ENCODE data around the gene ASB1. TPM values are rescaled to one million over a fixed set of nuclear protein-coding genes. Genes with fewer than 3 reads are reported as not detected.

ASB1 gene
- total RNA-seq, 2 experiments from 2014 or later = 34.5 to 35.6 TPM

DNA sequence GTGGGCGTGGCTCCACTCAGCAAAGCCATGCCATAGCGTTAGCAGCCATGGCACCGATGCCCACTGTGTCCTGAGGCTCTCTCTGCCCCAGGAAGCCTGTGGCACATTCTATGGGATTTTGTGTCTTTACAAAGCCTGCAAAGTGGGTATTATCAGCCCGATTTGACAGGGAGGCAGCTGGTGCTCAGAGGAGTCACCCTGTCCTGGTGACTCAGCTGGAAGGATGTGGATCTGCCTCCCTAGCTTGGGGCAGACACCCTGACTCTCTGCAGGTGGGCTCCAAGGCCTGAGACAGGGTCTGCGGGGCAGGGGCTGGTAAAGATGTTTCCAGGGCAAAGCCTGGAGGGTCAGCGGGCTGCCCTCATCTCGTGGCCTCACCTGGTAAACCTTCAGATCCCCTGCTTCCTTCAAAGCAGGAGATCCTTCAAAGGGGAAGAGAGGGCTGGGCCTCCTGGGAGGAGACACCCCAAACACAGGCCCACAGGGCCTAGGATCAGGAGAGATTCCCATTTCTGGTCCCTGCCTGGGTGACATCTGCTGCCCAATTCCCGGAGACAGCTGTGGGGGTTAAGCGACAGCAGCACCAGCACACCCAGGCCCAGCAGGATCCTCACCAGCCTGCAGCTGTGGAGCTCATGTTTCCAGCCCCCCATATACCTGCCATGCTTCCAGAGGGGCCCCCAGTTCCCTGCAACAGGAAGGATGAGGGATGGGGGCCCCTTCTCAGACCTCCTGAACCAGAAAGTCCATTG lies 3.0 kb upstream of the ASB1 start:
- Mint-ChIP-seq H3K9me3 (ENCODE audit: low read depth) (no peaks in the 10 kb centered on the region), H3K36me3 (peaks cover 3% of the 10 kb centered on the region), H3K4me1 (peaks cover 25% of the 10 kb centered on the region), H3K27ac (no peak overlapping the region), H3K4me3 (no peak overlapping the region), H3K27me3 (no peaks in the 10 kb centered on the region)
- ATAC-seq (no peak), DNase-seq (no peak)
- CTCF ChIA-PET = interaction anchor here (0.9 to 1.1 kb wide), 2 partner anchors 34 to 70 kb away, joined by 3 read pairs; no protein-coding TSS in a partner anchor

DNA sequence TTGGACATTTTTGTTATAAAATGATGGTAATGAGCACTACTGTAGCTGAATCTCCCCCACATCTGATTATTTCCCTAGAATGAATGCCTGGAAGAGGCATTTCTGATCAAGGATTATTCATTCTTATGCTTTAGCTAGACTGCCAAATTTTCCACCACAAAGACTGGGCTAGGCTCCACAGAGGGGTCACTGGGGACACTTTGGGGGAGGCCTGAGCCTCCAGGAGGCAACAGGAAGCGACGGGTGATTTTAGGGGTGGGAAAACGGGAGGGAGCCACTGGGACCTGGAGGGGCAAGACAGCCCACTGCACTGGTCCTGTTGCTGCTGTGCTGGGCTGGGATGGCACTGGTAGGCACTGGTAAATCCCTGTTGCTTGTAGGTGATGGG lies 2.4 kb upstream of the ASB1 start:
- Mint-ChIP-seq H3K27me3 (no peaks in the 10 kb centered on the region), H3K4me1 (peaks cover 28% of the 10 kb centered on the region), H3K27ac (no peak overlapping the region), H3K36me3 (peaks cover 6% of the 10 kb centered on the region), H3K4me3 (no peak overlapping the region), H3K9me3 (ENCODE audit: low read depth) (no peaks in the 10 kb centered on the region)
- DNase-seq (no peak), ATAC-seq (no peak)
- CTCF ChIA-PET = interaction anchor here (0.9 to 1.1 kb wide), 2 partner anchors 34 to 69 kb away, joined by 3 read pairs; no protein-coding TSS in a partner anchor

DNA sequence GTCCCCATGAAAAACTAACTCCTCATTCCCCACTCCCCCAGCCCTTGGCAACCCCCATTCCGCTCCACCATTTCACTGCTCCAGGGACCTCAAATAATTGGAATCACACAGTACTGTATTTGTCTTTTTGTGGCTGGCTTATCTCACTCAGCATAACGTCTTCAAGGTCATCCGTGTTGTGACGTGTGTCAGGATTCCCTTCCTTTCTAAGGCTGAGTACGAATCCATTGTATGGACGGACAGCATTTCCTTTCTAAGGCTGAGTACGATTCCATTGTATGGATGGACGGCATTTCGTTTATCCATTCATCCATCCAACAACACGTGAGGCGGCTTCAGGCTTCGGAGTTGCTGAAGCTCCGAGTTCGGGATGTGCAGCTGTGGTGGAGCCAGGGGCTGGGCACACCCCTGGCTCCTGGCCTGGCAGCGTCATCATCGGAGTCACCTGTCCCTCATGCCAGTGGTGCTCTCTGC lies 1.2 kb upstream of the ASB1 start:
- peaks cover 37% of the 10 kb centered on the region for H3K4me1 Mint-ChIP-seq
- CTCF ChIA-PET = no interaction called here
- H3K27me3 Mint-ChIP-seq = no peaks in the 10 kb centered on the region
- H3K27ac Mint-ChIP-seq = peak overlapping the region; percentile 34
- DNase-seq (no peak), ATAC-seq (no peak)
- peaks cover 14% of the 10 kb centered on the region for H3K36me3 Mint-ChIP-seq
- H3K4me3 Mint-ChIP-seq = peak overlapping the region; percentile 26
- no peaks in the 10 kb centered on the region for H3K9me3 Mint-ChIP-seq (ENCODE audit: low read depth)

DNA sequence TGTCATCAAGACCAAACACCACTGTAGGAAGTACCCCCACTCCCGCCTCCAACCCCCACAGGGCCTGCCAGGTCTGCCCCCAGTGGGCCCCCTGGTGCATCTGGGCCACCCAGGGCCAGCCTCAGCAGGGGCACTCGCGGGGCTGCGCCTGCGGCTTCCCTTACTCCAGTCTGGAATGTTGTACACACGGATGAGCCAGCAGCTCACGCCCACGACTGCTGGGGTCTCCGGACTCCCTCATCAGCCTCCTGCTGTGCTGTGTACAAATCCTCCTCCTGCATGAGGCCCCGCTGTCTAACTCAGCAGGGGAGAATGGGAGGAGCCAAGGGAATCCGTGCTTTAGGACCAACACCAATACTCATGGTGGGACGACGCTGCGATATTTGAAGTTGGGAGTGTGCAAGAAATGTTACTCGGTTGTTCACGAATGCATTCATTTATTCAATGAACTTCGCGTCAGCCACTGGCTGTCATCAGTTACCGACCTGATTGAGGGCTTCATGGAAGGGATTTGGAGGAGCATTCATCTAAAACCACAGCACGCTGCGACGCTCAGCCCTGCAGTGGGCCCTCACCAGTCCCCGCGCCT lies 654 bp upstream of the ASB1 start:
- ATAC-seq (peak; percentile 13), DNase-seq (no peak)
- CTCF ChIA-PET = no interaction called here

DNA sequence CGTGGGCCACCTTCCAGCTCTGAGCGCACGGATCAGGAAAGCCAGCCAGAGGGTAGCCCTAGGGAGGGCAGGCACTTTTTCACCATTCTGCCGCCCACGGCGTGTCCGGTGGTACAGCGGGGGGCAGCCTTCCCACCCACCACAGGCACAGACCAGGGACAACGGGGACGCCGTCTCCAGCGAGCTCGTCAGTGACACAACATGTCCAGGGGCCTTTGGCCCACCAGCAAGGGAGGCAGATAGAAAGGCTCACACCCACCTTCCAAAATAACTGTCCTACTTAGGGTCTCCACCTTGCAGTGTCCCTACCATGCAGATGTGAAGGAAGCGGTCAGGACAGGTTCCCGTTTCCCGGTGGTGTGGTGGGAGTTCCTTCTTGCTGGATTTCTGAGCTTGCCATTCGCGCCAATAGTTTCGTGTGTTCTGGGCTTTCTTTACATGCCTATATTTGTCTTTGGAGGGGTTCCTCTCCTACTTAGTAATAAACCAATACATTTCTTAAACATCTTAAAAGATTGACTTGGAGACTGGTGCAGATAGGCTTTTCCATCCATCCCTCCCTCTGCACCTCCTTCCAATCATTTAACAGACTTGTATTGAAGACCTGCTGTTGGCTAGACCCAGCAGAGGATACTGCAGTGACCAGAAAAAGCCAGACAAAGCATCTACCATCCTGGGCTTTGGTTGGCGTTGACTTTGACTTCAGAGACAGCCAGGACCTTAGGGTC lies 872 bp downstream of the ASB1 start:
- DNase-seq = no peak
- H3K36me3 Mint-ChIP-seq = peaks cover 16% of the 10 kb centered on the region
- peaks cover 52% of the 10 kb centered on the region for H3K4me1 Mint-ChIP-seq
- ATAC-seq = peak; percentile 17
- H3K27ac Mint-ChIP-seq = peak overlapping the region; percentile 88
- peak overlapping the region; percentile 93 for H3K4me3 Mint-ChIP-seq
- CTCF ChIA-PET = interaction anchor here (0.8 to 1.3 kb wide), 4 partner anchors 32 to 754 kb away, joined by 3 to 4 read pairs (median 3); no protein-coding TSS in a partner anchor
- H3K9me3 Mint-ChIP-seq (ENCODE audit: low read depth) = no peaks in the 10 kb centered on the region
- no peaks in the 10 kb centered on the region for H3K27me3 Mint-ChIP-seq

More for the DNA sequence above, 654 bp upstream of the ASB1 start:
- Mint-ChIP-seq H3K27ac (peak overlapping the region; percentile 92), H3K4me1 (peaks cover 40% of the 10 kb centered on the region), H3K27me3 (no peaks in the 10 kb centered on the region), H3K4me3 (peak overlapping the region; percentile 93), H3K9me3 (ENCODE audit: low read depth) (no peaks in the 10 kb centered on the region), H3K36me3 (peaks cover 16% of the 10 kb centered on the region)

DNA sequence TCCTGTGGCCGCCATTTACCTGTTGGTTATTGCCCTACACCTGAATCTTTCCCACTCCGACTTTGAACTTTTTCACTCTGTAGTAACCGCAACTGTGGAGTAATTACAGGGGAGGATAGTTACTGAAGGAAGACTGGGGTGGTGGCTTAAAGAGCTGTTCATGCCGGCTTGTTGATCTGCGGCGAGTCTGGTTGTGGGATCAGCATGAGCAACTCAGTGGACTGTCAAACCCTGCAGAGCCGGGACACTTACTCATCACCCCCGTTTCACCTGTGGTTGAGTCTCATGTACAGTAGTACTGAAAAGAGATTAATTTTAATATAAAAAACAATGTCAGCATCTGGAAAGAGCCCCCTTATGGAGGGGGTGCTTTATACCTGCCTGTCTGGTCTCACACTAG lies 2.1 kb downstream of the ASB1 start:
- Mint-ChIP-seq H3K36me3 (peaks cover 21% of the 10 kb centered on the region), H3K27ac (no peak overlapping the region), H3K27me3 (no peaks in the 10 kb centered on the region), H3K4me1 (peaks cover 52% of the 10 kb centered on the region), H3K4me3 (no peak overlapping the region), H3K9me3 (ENCODE audit: low read depth) (no peaks in the 10 kb centered on the region)
- CTCF ChIA-PET = interaction anchor here (1.3 kb wide), 1 partner anchor 58 kb away, joined by 4 read pairs; no protein-coding TSS in a partner anchor
- no peak for ATAC-seq
- no peak for DNase-seq

DNA sequence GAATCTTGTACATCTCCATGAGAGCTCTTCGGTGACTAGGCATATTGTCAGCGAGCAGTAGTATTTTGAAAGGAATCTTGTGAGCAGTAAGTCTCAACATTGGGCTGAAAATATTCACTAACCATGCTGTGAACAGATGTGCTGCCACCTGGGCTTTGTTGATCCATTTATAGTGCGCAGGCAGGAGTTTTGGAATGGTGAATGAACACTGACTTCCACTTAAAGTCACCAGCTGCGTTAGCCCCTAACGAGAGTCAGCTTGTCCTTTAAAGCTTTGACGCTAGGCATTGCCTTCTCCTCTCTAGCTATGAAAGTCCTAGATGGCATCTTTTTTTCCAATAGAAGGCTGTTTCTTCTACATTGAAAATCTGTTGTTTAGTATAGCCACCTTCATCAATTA lies 4.1 kb downstream of the ASB1 start:
- H3K4me3 Mint-ChIP-seq = no peak overlapping the region
- ATAC-seq (no peak), DNase-seq (no peak)
- H3K36me3 Mint-ChIP-seq = peaks cover 23% of the 10 kb centered on the region
- no peaks in the 10 kb centered on the region for H3K27me3 Mint-ChIP-seq
- no peaks in the 10 kb centered on the region for H3K9me3 Mint-ChIP-seq (ENCODE audit: low read depth)
- peaks cover 46% of the 10 kb centered on the region for H3K4me1 Mint-ChIP-seq
- no peak overlapping the region for H3K27ac Mint-ChIP-seq
- CTCF ChIA-PET = interaction anchor here (1.2 to 1.5 kb wide), 3 partner anchors 31 to 60 kb away, joined by 3 to 7 read pairs (median 4); no protein-coding TSS in a partner anchor

DNA sequence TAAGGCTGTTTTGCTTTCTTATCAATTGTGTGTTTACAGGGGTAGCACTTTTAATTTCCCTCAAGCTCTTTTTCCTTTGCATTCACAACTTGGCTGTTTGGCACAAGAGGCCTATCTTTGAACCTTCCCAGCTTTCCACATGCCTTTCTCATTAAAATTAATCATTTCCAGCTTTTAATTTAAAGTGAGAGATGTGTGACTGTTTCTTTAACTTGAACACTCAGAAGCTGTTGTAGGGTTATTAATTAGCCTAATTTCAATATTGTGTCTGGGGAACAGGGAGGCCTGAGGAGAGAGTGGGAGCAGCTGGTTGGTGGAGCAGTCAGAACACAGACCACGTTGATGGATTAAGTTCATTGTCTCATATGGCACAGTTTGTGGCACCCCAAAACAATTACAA lies 4.7 kb downstream of the ASB1 start:
- CTCF ChIA-PET = interaction anchor here (1.2 to 1.5 kb wide), 3 partner anchors 30 to 61 kb away, joined by 3 to 7 read pairs (median 4); no protein-coding TSS in a partner anchor
- peaks cover 27% of the 10 kb centered on the region for H3K36me3 Mint-ChIP-seq
- no peak for DNase-seq

DNA sequence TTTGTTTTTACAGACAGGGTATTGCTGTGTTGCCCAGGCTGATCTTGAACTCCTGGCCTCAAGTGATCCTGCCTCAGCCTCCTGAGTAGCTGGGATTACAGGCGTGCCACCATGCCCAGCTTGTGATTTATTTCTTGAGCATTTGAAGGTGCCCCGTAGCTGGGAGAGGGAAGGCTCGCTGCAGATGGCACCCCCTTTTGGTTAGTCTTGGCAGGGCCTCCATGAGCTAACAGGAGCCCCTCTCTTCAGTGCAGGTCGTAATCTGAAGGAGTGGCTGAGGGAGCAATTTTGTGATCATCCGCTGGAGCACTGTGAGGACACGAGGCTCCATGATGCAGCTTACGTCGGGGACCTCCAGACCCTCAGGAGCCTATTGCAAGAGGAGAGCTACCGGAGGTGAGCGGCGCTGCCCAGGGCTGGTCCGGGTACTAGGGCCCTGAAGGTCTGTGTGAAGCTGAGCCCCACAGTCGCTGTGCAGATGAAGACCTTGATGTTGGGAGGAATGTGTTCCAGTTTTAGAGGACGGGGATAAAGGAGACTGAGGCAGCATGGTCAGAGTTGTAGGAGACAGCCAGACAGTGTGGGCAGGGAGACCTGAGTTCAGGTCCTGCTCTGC lies 6.7 kb downstream of the ASB1 start:
- ATAC-seq = no peak
- CTCF ChIA-PET = interaction anchor here (1.1 to 1.5 kb wide), 2 partner anchors 75 to 352 kb away, joined by 3 to 4 read pairs; no protein-coding TSS in a partner anchor
- H3K36me3 Mint-ChIP-seq = peaks cover 34% of the 10 kb centered on the region
- H3K4me3 Mint-ChIP-seq = no peak overlapping the region
- no peaks in the 10 kb centered on the region for H3K9me3 Mint-ChIP-seq (ENCODE audit: low read depth)
- no peaks in the 10 kb centered on the region for H3K27me3 Mint-ChIP-seq
- H3K4me1 Mint-ChIP-seq = peaks cover 30% of the 10 kb centered on the region
- DNase-seq = no peak
- no peak overlapping the region for H3K27ac Mint-ChIP-seq

More for the DNA sequence above, 4.7 kb downstream of the ASB1 start:
- no peak for ATAC-seq
- Mint-ChIP-seq H3K27ac (peak overlapping the region; percentile 47), H3K27me3 (no peaks in the 10 kb centered on the region), H3K4me1 (peaks cover 42% of the 10 kb centered on the region), H3K4me3 (no peak overlapping the region), H3K9me3 (ENCODE audit: low read depth) (no peaks in the 10 kb centered on the region)

DNA sequence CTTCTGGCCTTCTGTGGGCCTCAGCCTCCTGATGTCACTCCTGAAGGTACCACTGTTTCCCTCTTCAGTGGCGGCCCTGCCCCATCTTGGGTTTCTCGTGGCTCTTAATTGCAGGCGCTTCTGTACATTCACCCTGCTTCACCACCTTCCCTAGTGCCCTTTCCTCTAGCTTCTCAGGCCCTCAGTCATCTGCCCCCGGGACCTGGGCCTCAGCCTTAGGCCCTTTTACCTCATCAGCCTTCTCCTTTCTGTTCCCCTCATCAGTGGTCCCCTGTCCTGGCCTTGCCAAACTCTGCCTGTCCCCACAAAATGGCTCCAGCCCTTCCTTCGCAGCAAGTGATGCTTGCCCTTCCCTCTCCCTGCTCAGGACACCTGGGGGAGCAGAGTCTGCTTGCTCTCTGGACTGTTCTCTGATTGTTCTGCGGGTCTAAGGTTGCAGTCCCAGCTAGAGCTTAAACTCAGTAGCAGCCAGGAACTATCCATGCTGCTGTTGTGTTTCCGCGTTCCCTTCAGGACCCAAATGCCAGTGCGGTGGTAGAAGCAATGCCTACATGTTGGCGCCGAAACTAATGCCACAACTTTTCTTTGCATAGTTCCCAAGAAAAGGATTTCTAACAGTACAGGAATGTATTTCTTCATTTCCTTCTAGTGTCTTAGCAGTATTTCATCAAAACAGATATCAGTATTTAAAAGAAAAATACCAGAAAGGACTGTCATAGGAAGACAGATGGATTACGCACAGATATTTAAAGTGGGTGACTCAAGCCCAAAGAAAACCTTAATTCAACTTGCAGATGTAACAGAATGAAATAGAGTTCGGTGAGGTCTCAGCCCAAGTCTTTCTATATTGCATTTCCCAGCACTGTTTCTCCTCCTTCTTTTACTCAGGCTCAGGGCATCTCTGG lies 7.5 kb downstream of the ASB1 start:
- Mint-ChIP-seq H3K27ac (no peak overlapping the region), H3K36me3 (peaks cover 38% of the 10 kb centered on the region), H3K4me1 (peaks cover 30% of the 10 kb centered on the region), H3K9me3 (ENCODE audit: low read depth) (no peaks in the 10 kb centered on the region), H3K27me3 (no peaks in the 10 kb centered on the region), H3K4me3 (no peak overlapping the region)
- CTCF ChIA-PET = interaction anchor here (1.1 to 1.5 kb wide), 2 partner anchors 76 to 351 kb away, joined by 3 to 4 read pairs; no protein-coding TSS in a partner anchor
- ATAC-seq = no peak
- DNase-seq = no peak

DNA sequence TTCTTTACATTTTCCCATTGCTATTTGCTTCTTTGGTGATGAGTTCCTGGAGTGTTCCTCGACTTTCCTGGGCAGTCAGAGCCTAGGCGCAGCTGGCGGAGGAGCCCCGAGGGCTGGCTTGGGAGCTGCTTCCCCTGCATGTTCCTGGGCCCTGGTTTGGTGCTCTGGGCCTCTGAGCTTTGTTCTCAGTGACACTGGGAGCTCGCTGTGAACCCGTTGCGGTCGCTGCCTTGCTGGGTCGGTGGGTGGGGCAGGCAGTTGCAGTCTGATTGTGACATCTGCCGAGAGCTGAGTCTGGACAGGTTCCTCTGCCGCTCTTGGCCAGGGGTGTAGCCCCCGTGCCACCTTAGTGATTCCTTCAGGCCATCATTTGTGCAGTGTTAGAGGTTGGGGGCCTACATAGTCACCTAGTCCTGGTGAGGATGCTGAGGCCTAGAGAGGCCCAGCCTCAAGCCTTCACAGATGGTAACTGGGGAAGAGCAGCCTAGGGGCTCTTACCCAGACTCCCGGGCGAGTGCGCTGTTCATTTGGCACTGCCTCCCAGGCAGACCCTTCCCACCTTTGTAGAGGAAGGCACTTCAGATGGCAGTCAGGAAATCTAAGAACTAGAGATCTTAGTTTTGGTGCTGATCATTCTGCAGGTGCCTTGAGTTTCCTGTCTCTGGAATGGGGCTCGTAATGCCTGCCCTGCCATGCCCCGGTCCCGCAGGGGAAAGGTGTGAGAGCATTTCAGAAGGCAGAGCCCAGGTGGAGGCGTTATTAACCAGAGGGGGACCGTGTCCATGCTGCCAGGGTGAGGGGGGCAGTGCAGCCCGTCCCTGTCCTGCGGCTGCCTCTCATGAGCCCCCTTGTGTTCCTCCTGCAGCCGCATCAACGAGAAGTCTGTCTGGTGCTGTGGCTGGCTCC lies 8.4 kb downstream of the ASB1 start:
- Mint-ChIP-seq H3K4me3 (no peak overlapping the region), H3K36me3 (peaks cover 37% of the 10 kb centered on the region), H3K4me1 (peaks cover 32% of the 10 kb centered on the region), H3K27me3 (no peaks in the 10 kb centered on the region), H3K27ac (no peak overlapping the region), H3K9me3 (ENCODE audit: low read depth) (no peaks in the 10 kb centered on the region)
- CTCF ChIA-PET = interaction anchor here (1.1 kb wide), 1 partner anchor 64 kb away, joined by 4 read pairs; no protein-coding TSS in a partner anchor
- no peak for DNase-seq
- no peak for ATAC-seq
